Stomach (tissue), 4 donors: Measurements from ENCODE around the gene ACE.

Source experiments
- CTCF ChIP-seq, 7 experiments: fragments of 450-650 bp in 4 of 7; fragments of 200-600 bp in 3 of 7; sonication (generic) in 3 of 7; IDR thresholded peaks; one replicate each; pipeline ENCODE4 v1.5.1; 2016 to 2019; ENCODE audit warnings: antibody characterized with exemption in 7 of 7, control low read depth in 2 of 7, mild to moderate bottlenecking in 1 of 7
- EP300 ChIP-seq: sonication (generic); formaldehyde crosslinking; IDR thresholded peaks from one replicate; pipeline ENCODE4 v1.6.1; 2017; ENCODE audit warnings: antibody characterized with exemption
- POLR2A ChIP-seq, 4 donors: fragments of 450-650 bp; IDR thresholded peaks; one replicate each; pipeline ENCODE4 v1.6.1; 2016; ENCODE audit warnings: antibody characterized with exemption in 4 of 4, control low read depth in 2 of 4, mild to moderate bottlenecking in 1 of 4, moderate library complexity in 1 of 4
- POLR2AphosphoS5 ChIP-seq, 3 donors: sonication (generic); formaldehyde crosslinking; IDR thresholded peaks; one replicate each; pipeline ENCODE4 v1.6.1; 2016; ENCODE audit warnings: antibody characterized with exemption in 3 of 3

GRCh38 chr17:63514477-63514876, 37.6 kb downstream of the ACE start:
- TF ChIP-seq CTCF (IDR thresholded peaks at IDR 0.05) = no peak
- TF ChIP-seq POLR2A (IDR thresholded peaks at IDR 0.05) = no peak
- no peak for TF ChIP-seq POLR2AphosphoS5 (IDR thresholded peaks at IDR 0.05)
- TF ChIP-seq EP300 = no peak
